Measurements from ENCODE around the gene NKX6-2.

DNA sequence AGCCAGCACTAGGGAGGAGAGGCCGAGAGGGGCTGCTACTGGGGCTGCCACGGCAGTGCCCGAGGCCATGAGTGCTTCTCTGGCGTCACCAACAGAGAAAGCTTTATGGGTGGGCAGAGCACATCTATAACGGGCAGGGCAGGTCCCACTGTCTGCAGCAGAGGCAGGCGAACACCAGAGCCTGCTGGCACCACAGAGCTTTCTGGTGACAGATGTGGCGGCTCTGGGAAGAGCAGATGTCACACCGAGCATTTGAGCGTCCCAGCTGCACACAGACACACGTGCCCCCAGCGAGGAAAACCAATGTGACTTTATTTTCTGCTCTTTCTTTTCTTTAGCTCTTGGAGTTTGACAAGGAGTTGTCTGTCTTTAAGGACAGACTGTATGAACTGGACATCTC, 20.5 kb downstream of the NKX6-2 start:
- TF ChIP-seq EZH2 (IDR thresholded peaks at IDR 0.05): no peak
- TF ChIP-seq, protein P1, sequence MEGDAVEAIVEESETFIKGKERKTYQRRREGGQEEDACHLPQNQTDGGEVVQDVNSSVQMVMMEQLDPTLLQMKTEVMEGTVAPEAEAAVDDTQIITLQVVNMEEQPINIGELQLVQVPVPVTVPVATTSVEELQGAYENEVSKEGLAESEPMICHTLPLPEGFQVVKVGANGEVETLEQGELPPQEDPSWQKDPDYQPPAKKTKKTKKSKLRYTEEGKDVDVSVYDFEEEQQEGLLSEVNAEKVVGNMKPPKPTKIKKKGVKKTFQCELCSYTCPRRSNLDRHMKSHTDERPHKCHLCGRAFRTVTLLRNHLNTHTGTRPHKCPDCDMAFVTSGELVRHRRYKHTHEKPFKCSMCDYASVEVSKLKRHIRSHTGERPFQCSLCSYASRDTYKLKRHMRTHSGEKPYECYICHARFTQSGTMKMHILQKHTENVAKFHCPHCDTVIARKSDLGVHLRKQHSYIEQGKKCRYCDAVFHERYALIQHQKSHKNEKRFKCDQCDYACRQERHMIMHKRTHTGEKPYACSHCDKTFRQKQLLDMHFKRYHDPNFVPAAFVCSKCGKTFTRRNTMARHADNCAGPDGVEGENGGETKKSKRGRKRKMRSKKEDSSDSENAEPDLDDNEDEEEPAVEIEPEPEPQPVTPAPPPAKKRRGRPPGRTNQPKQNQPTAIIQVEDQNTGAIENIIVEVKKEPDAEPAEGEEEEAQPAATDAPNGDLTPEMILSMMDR (IDR thresholded peaks at IDR 0.05): no peak
- TF ChIP-seq EZH2phosphoT487 (IDR thresholded peaks at IDR 0.05): no peak

Measured in neural progenitor cell (in vitro differentiated cells).